Stomach (tissue), 4 donors: ENCODE measurements around the gene KAT2A.

Experiments
- EP300 ChIP-seq: sonication (generic); formaldehyde crosslinking; IDR thresholded peaks from one replicate; pipeline ENCODE4 v1.6.1; 2017; ENCODE audit warnings: antibody characterized with exemption
- POLR2A ChIP-seq, 4 donors: fragments of 450-650 bp; IDR thresholded peaks; one replicate each; pipeline ENCODE4 v1.6.1; 2016; ENCODE audit warnings: antibody characterized with exemption in 4 of 4, control low read depth in 2 of 4, mild to moderate bottlenecking in 1 of 4, moderate library complexity in 1 of 4
- POLR2AphosphoS5 ChIP-seq, 3 donors: sonication (generic); formaldehyde crosslinking; IDR thresholded peaks; one replicate each; pipeline ENCODE4 v1.6.1; 2016; ENCODE audit warnings: antibody characterized with exemption in 3 of 3
- TF ChIP-seq, protein P1 (sequence below), 7 experiments: fragments of 450-650 bp in 4 of 7; fragments of 200-600 bp in 3 of 7; sonication (generic) in 3 of 7; IDR thresholded peaks; one replicate each; pipeline ENCODE4 v1.5.1; 2016 to 2019; ENCODE audit warnings: antibody characterized with exemption in 7 of 7, control low read depth in 2 of 7, mild to moderate bottlenecking in 1 of 7

DNA sequence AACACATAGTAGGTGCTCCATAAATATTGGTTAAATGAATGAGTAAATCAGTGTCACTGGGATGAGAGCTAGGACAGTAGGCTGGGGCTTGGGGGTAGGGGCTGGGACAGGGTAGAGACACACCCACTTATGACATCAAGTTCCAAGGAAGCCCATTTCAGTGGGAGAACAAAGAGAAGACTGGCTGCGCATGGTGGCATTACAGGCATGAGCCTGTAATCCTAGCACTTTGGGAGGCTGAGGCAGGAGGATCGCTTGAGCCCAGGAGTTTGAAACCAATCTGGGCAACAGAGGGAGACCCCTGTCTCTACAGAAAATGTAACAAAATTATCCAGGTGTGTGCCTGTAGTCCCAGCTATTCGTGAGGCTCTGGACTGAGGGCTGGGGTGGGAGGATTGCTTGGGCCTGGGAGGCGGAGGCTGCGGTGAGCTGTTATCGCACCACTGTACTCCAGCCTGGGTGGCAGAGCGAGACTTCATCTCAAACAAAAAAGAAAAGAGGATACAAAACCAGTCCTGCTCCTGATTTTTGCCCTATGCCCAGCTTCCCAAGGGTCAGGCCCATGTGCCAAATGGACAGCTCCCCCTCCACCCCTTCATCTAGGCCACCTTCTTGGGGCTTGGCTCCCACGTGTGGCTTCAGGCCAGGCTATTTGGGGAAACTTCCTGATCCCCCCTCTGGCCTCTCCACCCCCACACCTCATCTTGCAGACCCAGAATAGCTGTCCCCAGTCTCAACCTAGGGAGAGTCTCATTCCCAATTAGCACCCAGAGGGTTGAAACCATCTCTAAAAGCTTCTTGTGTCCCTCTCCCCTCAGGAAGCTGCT, 30.0 kb downstream of the KAT2A start:
- TF ChIP-seq POLR2AphosphoS5 (IDR thresholded peaks at IDR 0.05): no peak
- TF ChIP-seq, protein P1, sequence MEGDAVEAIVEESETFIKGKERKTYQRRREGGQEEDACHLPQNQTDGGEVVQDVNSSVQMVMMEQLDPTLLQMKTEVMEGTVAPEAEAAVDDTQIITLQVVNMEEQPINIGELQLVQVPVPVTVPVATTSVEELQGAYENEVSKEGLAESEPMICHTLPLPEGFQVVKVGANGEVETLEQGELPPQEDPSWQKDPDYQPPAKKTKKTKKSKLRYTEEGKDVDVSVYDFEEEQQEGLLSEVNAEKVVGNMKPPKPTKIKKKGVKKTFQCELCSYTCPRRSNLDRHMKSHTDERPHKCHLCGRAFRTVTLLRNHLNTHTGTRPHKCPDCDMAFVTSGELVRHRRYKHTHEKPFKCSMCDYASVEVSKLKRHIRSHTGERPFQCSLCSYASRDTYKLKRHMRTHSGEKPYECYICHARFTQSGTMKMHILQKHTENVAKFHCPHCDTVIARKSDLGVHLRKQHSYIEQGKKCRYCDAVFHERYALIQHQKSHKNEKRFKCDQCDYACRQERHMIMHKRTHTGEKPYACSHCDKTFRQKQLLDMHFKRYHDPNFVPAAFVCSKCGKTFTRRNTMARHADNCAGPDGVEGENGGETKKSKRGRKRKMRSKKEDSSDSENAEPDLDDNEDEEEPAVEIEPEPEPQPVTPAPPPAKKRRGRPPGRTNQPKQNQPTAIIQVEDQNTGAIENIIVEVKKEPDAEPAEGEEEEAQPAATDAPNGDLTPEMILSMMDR (IDR thresholded peaks at IDR 0.05): no peak
- TF ChIP-seq EP300: no peak
- TF ChIP-seq POLR2A (IDR thresholded peaks at IDR 0.05): no peak
